Gastrocnemius medialis (tissue), 4 donors: ENCODE measurements around the gene FNDC3A. TPM values are rescaled to one million over a fixed set of nuclear protein-coding genes. Genes with fewer than 3 reads are reported as not detected.

Experiments used
- ATAC-seq, 2 donors: fragments of 150-250 bp; one replicate each; pipeline ENCODE4 v1.9.1; 2016
- DNase-seq, 2 donors: peaks; one replicate each; pipeline ENCODE4 v3.0.0-alpha.2; 2019
- H3K27ac ChIP-seq, 4 donors: fragments of 200-600 bp; sonication (generic); 1 replicate in 1 of 4; 2 replicates in 3 of 4; pipeline ENCODE4 v1.5.1; 2016 to 2018; ENCODE audit warnings: mild to moderate bottlenecking in 2 of 4, moderate library complexity in 1 of 4
- H3K27me3 ChIP-seq, 3 donors: fragments of 200-600 bp; sonication (generic) in 2 of 3; 1 replicate in 1 of 3; 2 replicates in 2 of 3; pipeline versions ENCODE4 v1.5.1 to v1.6.0; 2016 to 2019; ENCODE audit warnings: mild to moderate bottlenecking in 1 of 3, moderate library complexity in 1 of 3
- H3K36me3 ChIP-seq, 2 donors: fragments of 200-600 bp; sonication (generic) in 1 of 2; one replicate each; pipeline ENCODE4 v1.5.1; 2017 to 2018
- H3K4me1 ChIP-seq, 2 donors: fragments of 200-600 bp; sonication (generic) in 1 of 2; one replicate each; pipeline ENCODE4 v1.5.1; 2016 to 2017; ENCODE audit warnings: mild to moderate bottlenecking in 2 of 2
- H3K4me3 ChIP-seq, 4 donors: fragments of 200-600 bp; sonication (generic) in 3 of 4; 1 replicate in 1 of 4; 2 replicates in 3 of 4; pipeline ENCODE4 v1.5.1; 2016 to 2019; ENCODE audit warnings: mild to moderate bottlenecking in 2 of 4
- H3K9me3 ChIP-seq, 3 donors: fragments of 200-600 bp; sonication (generic) in 2 of 3; 1 replicate in 1 of 3; 2 replicates in 2 of 3; pipeline ENCODE4 v1.5.1; 2016 to 2019
- CTCF ChIP-seq, 5 experiments: fragments of 450-650 bp in 3 of 5; fragments of 200-600 bp in 2 of 5; sonication (generic) in 2 of 5; IDR thresholded peaks in 4 of 5; conservative IDR thresholded peaks in 1 of 5; 1 replicate in 4 of 5; 2 replicates in 1 of 5; pipeline ENCODE4 v1.5.1; 2016 to 2019; ENCODE audit warnings: antibody characterized with exemption in 5 of 5, mild to moderate bottlenecking in 3 of 5, moderate library complexity in 3 of 5
- POLR2A ChIP-seq, 2 donors: fragments of 450-650 bp; IDR thresholded peaks; one replicate each; pipeline ENCODE4 v1.6.1; 2017; ENCODE audit warnings: antibody characterized with exemption in 2 of 2, mild to moderate bottlenecking in 2 of 2, moderate library complexity in 2 of 2
- in situ Hi-C, 4 donors: fragments of 200-750 bp; cut with MboI; loops; one replicate each; pipeline versions ENCODE4 v1.15.0 to v1.8.0; 2017; ENCODE audit warnings: low sequenced_read_pairs in 4 of 4
- intact Hi-C: fragments of 100-400 bp; cut with DNase I; formaldehyde crosslinking; loops from one replicate; pipeline ENCODE4 v1.15.1; 2023; ENCODE audit warnings: low total_unique reads
- total RNA-seq, 4 donors: library from RNA; depleted of rRNA; stranded (reverse); fragments of >200 nt; gene quantifications; one replicate each; pipeline versions ENCODE4 v1.1.0 to v1.2.3, GENCODE V29; 2016

The FNDC3A gene
- total RNA-seq, 4 donors from 2014 or later, result 9.6 to 18.3 (median 10.4) TPM

- Histone ChIP-seq H3K36me3 (no peaks in the 10 kb centered on the region), H3K27me3 (no peaks in the 10 kb centered on the region), H3K4me3 (no peak overlapping the region), H3K4me1 (peaks cover 22 to 23% of the 10 kb centered on the region in 2 donors), H3K9me3 (no peaks in the 10 kb centered on the region), H3K27ac (no peak overlapping the region)
- TF ChIP-seq CTCF (IDR thresholded peaks at IDR 0.05 in 4 of 5, conservative IDR thresholded peaks at IDR 0.05 in 1 of 5), result no peak
- no peak for TF ChIP-seq POLR2A (IDR thresholded peaks at IDR 0.05)
- in situ Hi-C loops (loop anchor here in 1 of 4 donors (5.0 to 25.0 kb wide), 3 partner anchors 126 to 336 kb away; partner anchors contain the start of genes CAB39L, FNDC3A and SETDB2), intact Hi-C loops (no loop called here)
- ATAC-seq, result no peak
- DNase-seq, result no peak
These were observed 125.2 kb downstream of the FNDC3A start for GRCh38 chr13:49100637-49101570.

- Histone ChIP-seq H3K27ac (no peak overlapping the region), H3K4me1 (peaks cover 26 to 27% of the 10 kb centered on the region in 2 donors), H3K9me3 (no peaks in the 10 kb centered on the region), H3K27me3 (no peaks in the 10 kb centered on the region), H3K4me3 (no peak overlapping the region), H3K36me3 (no peaks in the 10 kb centered on the region)
- intact Hi-C loops (no loop called here), in situ Hi-C loops (loop anchor here in 1 of 4 donors (10.0 to 25.0 kb wide), 2 partner anchors 133 to 329 kb away; partner anchors contain the start of genes CAB39L, FNDC3A and SETDB2)
- DNase-seq (no peak), ATAC-seq (no peak)
- no peak for TF ChIP-seq CTCF (IDR thresholded peaks at IDR 0.05 in 4 of 5, conservative IDR thresholded peaks at IDR 0.05 in 1 of 5)
- TF ChIP-seq POLR2A (IDR thresholded peaks at IDR 0.05), result no peak
These were observed 132.5 kb downstream of the FNDC3A start for GRCh38 chr13:49108196-49108595.

GRCh38 chr13:49110122-49110912 lies 134.6 kb downstream of the FNDC3A start:
- H3K27ac ChIP-seq, result peak overlapping the region; percentile 69 to 81 (median 73)
- H3K27me3 ChIP-seq, result no peaks in the 10 kb centered on the region

More at GRCh38 chr13:49110122-49110912, 134.6 kb downstream of the FNDC3A start:
- in situ Hi-C loops, result loop anchor here in 1 of 4 donors (25.0 kb wide), 1 partner anchor 327 kb away; the partner anchor contains the start of genes CAB39L and SETDB2
- DNase-seq, result peak; percentile 71 to 82
- ATAC-seq, result peak; percentile 94 to 95
- peaks cover 33 to 37% of the 10 kb centered on the region in 2 donors for H3K4me1 ChIP-seq
- no peaks in the 10 kb centered on the region for H3K36me3 ChIP-seq
- TF ChIP-seq POLR2A (IDR thresholded peaks at IDR 0.05), result peak in 1 of 2 donors; percentile 15
- TF ChIP-seq CTCF (IDR thresholded peaks at IDR 0.05 in 4 of 5, conservative IDR thresholded peaks at IDR 0.05 in 1 of 5), result peak in 1 of 5 experiments; percentile 36
- no peaks in the 10 kb centered on the region for H3K9me3 ChIP-seq
- intact Hi-C loops, result loop anchor here (5.0 kb wide), 1 partner anchor 133 kb away; the partner anchor contains the start of gene FNDC3A
- peak overlapping the region; percentile 50 to 72 (median 68) for H3K4me3 ChIP-seq
